H1 (cell line): ENCODE measurements around the gene ZNF385D. TPM values are rescaled to one million over a fixed set of nuclear protein-coding genes. Genes with fewer than 3 reads are reported as not detected.

Source experiments
- CTCF ChIA-PET: fragments of 300-600 bp; sonication (Branson Sonifier 250); formaldehyde crosslinking; loops from one replicate; lab custom pipeline; 2021; ENCODE audit not compliant: partially characterized antibody; lab: Charles Lee
- POLR2A ChIA-PET: fragments of 300-600 bp; sonication (Branson Sonifier 250); formaldehyde crosslinking; loops from one replicate; lab custom pipeline; 2021; ENCODE audit warnings: inconsistent platforms; ENCODE audit not compliant: partially characterized antibody; lab: Charles Lee
- DNase-seq, 2 experiments: peaks; one replicate each; pipeline versions ENCODE4 v3.0.0 to v3.0.0-alpha.2; 2010 to 2022; ENCODE audit warnings: low spot score in 2 of 2, low read depth in 1 of 2, mixed read lengths in 1 of 2
- FAIRE-seq: peaks from 2 replicates; lab custom pipeline; 2011; peaks lifted over from hg19 to GRCh38; lab: Jason Lieb, UNC
- H2AFZ ChIP-seq: 2 replicates; pipeline ENCODE4 v1.8.1; 2012; ENCODE audit warnings: low read length, inconsistent platforms
- H2AK5ac ChIP-seq: 2 replicates; pipeline ENCODE4 v1.6.1; 2013; ENCODE audit warnings: low read depth, low read length
- H2BK120ac ChIP-seq: replicated peaks from 2 replicates; pipeline ENCODE3; 2013; ENCODE audit warnings: low read depth, low read length, inconsistent platforms
- H2BK12ac ChIP-seq: 2 replicates; pipeline ENCODE4 v1.6.1; 2013; ENCODE audit warnings: low read depth, low read length
- H2BK15ac ChIP-seq: 2 replicates; pipeline ENCODE4 v1.6.1; 2013; ENCODE audit warnings: low read length
- H2BK20ac ChIP-seq: 2 replicates; pipeline ENCODE4 v1.6.1; 2013; ENCODE audit warnings: low read length
- H2BK5ac ChIP-seq: 2 replicates; pipeline ENCODE4 v1.6.1; 2013; ENCODE audit warnings: low read depth, low read length
- H3K14ac ChIP-seq: 2 replicates; pipeline ENCODE4 v1.6.1; 2013; ENCODE audit warnings: inconsistent platforms; ENCODE audit not compliant: insufficient read length
- H3K18ac ChIP-seq: 2 replicates; pipeline ENCODE4 v1.6.1; 2013; ENCODE audit warnings: low read length; ENCODE audit errors: extremely low read depth
- H3K23ac ChIP-seq: 2 replicates; pipeline ENCODE4 v1.6.1; 2013; ENCODE audit warnings: inconsistent platforms; ENCODE audit not compliant: insufficient read length
- H3K23me2 ChIP-seq: 2 replicates; pipeline ENCODE4 v1.6.1; 2013; ENCODE audit warnings: low read depth, low read length
- H3K27ac ChIP-seq: 2 replicates; pipeline ENCODE4 v1.6.1; 2011; ENCODE audit warnings: low read depth, low read length, inconsistent platforms
- H3K27me3 ChIP-seq, 4 experiments: replicated peaks in 1 of 4; 1 replicate in 1 of 4; 2 replicates in 3 of 4; pipeline versions ENCODE4 v1.6.1 to v1.8.1; 2011 to 2013; ENCODE audit warnings: low read length in 3 of 4, mild to moderate bottlenecking in 3 of 4, inconsistent platforms in 2 of 4, mixed read lengths in 2 of 4, moderate library complexity in 1 of 4; ENCODE audit not compliant: control insufficient read depth in 3 of 4, insufficient read depth in 3 of 4; ENCODE audit errors: extremely low read depth in 1 of 4
- H3K36me3 ChIP-seq, 4 experiments: 2 replicates each; pipeline versions ENCODE4 v1.6.1 to v1.8.1; 2011 to 2013; ENCODE audit warnings: mild to moderate bottlenecking in 4 of 4, low read length in 3 of 4, moderate library complexity in 2 of 4, control low read depth in 1 of 4, inconsistent platforms in 1 of 4; ENCODE audit not compliant: insufficient read depth in 4 of 4, control insufficient read depth in 2 of 4
- H3K4ac ChIP-seq: replicated peaks from 2 replicates; pipeline ENCODE3; 2013; ENCODE audit warnings: low read length, low read depth, mixed read lengths, inconsistent platforms; ENCODE audit not compliant: insufficient read length
- H3K4me1 ChIP-seq, 4 experiments: replicated peaks in 1 of 4; 1 replicate in 1 of 4; 2 replicates in 3 of 4; pipeline versions ENCODE4 v1.6.1 to v1.8.1; 2011 to 2013; ENCODE audit warnings: low read length in 3 of 4, inconsistent platforms in 2 of 4, mixed read lengths in 1 of 4; ENCODE audit not compliant: insufficient read depth in 4 of 4, control insufficient read depth in 3 of 4
- H3K4me2 ChIP-seq, 2 experiments: 2 replicates each; pipeline versions ENCODE4 v1.6.1 to v1.8.1; 2011 to 2013; ENCODE audit warnings: low read depth in 2 of 2, low read length in 2 of 2, control low read depth in 1 of 2, inconsistent platforms in 1 of 2, mild to moderate bottlenecking in 1 of 2; ENCODE audit not compliant: insufficient read depth in 1 of 2
- H3K4me3 ChIP-seq, 4 experiments: fragments of 200-600, 300-600 bp in 1 of 4; sonication (generic), shearing (Covaris generic), sonication (Bioruptor Twin) in 1 of 4; 2 replicates each; pipeline versions ENCODE4 v1.5.1 to v1.8.1; 2011 to 2016; ENCODE audit warnings: low read length in 4 of 4, low read depth in 3 of 4, control low read depth in 2 of 4, inconsistent platforms in 2 of 4, mild to moderate bottlenecking in 2 of 4, mixed read lengths in 1 of 4, moderate library complexity in 1 of 4; ENCODE audit not compliant: insufficient read depth in 2 of 4; ENCODE audit errors: extremely low read depth in 1 of 4
- H3K56ac ChIP-seq: replicated peaks from 2 replicates; pipeline ENCODE3; 2013; ENCODE audit warnings: low read depth, mild to moderate bottlenecking, mixed read lengths, low read length, inconsistent platforms; ENCODE audit not compliant: insufficient read length
- H3K79me1 ChIP-seq: 2 replicates; pipeline ENCODE4 v1.6.1; 2013; ENCODE audit warnings: low read depth, low read length, control low read depth
- H3K79me2 ChIP-seq, 2 experiments: 2 replicates each; pipeline versions ENCODE4 v1.6.1 to v1.8.1; 2012 to 2013; ENCODE audit warnings: low read length in 2 of 2, mild to moderate bottlenecking in 2 of 2, inconsistent platforms in 1 of 2; ENCODE audit not compliant: insufficient read depth in 2 of 2, control insufficient read depth in 1 of 2
- H3K9ac ChIP-seq, 4 experiments: replicated peaks in 1 of 4; 1 replicate in 1 of 4; 2 replicates in 3 of 4; pipeline versions ENCODE4 v1.6.1 to v1.8.1; 2011 to 2013; ENCODE audit warnings: low read depth in 3 of 4, low read length in 3 of 4, control low read depth in 2 of 4, mild to moderate bottlenecking in 2 of 4, moderate library complexity in 2 of 4, inconsistent platforms in 1 of 4; ENCODE audit errors: extremely low read depth in 1 of 4
- H3K9me3 ChIP-seq, 2 experiments: 2 replicates each; pipeline versions ENCODE4 v1.6.1 to v1.8.1; 2012 to 2013; ENCODE audit warnings: mild to moderate bottlenecking in 2 of 2, moderate library complexity in 2 of 2, control low read depth in 1 of 2, inconsistent platforms in 1 of 2, low read depth in 1 of 2, low read length in 1 of 2, mixed read lengths in 1 of 2; ENCODE audit not compliant: insufficient read depth in 2 of 2
- H4K20me1 ChIP-seq, 2 experiments: replicated peaks in 1 of 2; 2 replicates each; pipeline versions ENCODE3 to v1.8.1; 2011 to 2013; ENCODE audit warnings: inconsistent platforms in 2 of 2, low read length in 2 of 2, mild to moderate bottlenecking in 1 of 2; ENCODE audit not compliant: insufficient read depth in 2 of 2, control insufficient read depth in 1 of 2
- H4K5ac ChIP-seq: 2 replicates; pipeline ENCODE4 v1.6.1; 2013; ENCODE audit warnings: low read length, low read depth, mixed read lengths, inconsistent platforms; ENCODE audit not compliant: insufficient read length
- H4K8ac ChIP-seq: 2 replicates; pipeline ENCODE4 v1.8.0; 2013; ENCODE audit warnings: mild to moderate bottlenecking, moderate library complexity, low read length, inconsistent platforms; ENCODE audit not compliant: insufficient read depth; ENCODE audit errors: extremely low read depth
- H4K91ac ChIP-seq: replicated peaks from 2 replicates; pipeline ENCODE3; 2013; ENCODE audit warnings: low read length, mixed read lengths, inconsistent platforms; ENCODE audit not compliant: insufficient read length
- MAX ChIP-seq: IDR thresholded peaks from 2 replicates; pipeline ENCODE4 v1.6.1; 2012; ENCODE audit warnings: inconsistent platforms
- POLR2A ChIP-seq, 2 experiments: IDR thresholded peaks; 1 replicate in 1 of 2; 2 replicates in 1 of 2; pipeline ENCODE4 v1.6.1; 2011; ENCODE audit warnings: low read depth in 2 of 2, low read length in 2 of 2, mild to moderate bottlenecking in 2 of 2; ENCODE audit errors: control extremely low read depth in 1 of 2
- POU5F1 ChIP-seq: IDR thresholded peaks from 2 replicates; pipeline ENCODE4 v1.6.1; 2011; ENCODE audit warnings: low read depth, mild to moderate bottlenecking, low read length, moderate library complexity
- RNF2 ChIP-seq: fragments of 200-900, 300-1000 bp; sonication (generic); IDR thresholded peaks from 2 replicates; pipeline ENCODE4 v1.7.1; 2016; ENCODE audit warnings: borderline replicate concordance, low read depth, mild to moderate bottlenecking, antibody characterized with exemption, low read length; ENCODE audit not compliant: poor library complexity, severe bottlenecking; ENCODE audit errors: missing control alignments
- SIX5 ChIP-seq: IDR thresholded peaks from 2 replicates; pipeline ENCODE4 v1.6.1; 2011; ENCODE audit warnings: mild to moderate bottlenecking, low read depth, low read length
- TBP ChIP-seq: IDR thresholded peaks from 2 replicates; pipeline ENCODE4 v1.6.1; 2011; ENCODE audit warnings: low read depth, low read length, improper control_type of control experiment
- WGBS, 2 experiments: shearing (Covaris generic) in 1 of 2; methylation state at CpG; one replicate each; pipeline versions ENCODE4 v1.1.6 to v1.1.7; 2013 to 2015; ENCODE audit warnings: low lambda C conversion rate in 2 of 2, mixed read lengths in 2 of 2, inconsistent platforms in 1 of 2, low coverage in 1 of 2, missing lambda C conversion rate in 1 of 2; ENCODE audit not compliant: insufficient replicate concordance in 2 of 2, insufficient coverage in 1 of 2, insufficient read length in 1 of 2; ENCODE audit errors: extremely low coverage in 1 of 2, missing lambda C conversion rate in 1 of 2; 5-methylcytosine and 5-hydroxymethylcytosine counted together
- polyA plus RNA-seq, 7 experiments: library from polyadenylated mRNA; depleted of rRNA in 3 of 7; stranded (reverse) in 5 of 7; unstranded in 2 of 7; fragments of >200 nt in 5 of 7; fragments of 200-250 nt in 2 of 7; gene quantifications; 1 replicate in 5 of 7; 2 replicates in 1 of 7; 4 replicates in 1 of 7; pipeline versions ENCODE4 v1.2.1 to v1.2.3, GENCODE V29; 2011 to 2013; ENCODE audit warnings: missing spikeins in 2 of 7, mixed read lengths in 2 of 7
- total RNA-seq: library from RNA; stranded (reverse); fragmentation: NEBNext Ultra II Directional; extraction: Animal tissue kit (Norgen Biotek cat#: 25700); gene quantifications from 2 replicates; pipeline ENCODE4 v1.2.1, GENCODE V29; 2021

The ZNF385D gene
- total and polyA plus RNA-seq, 2 of the 8 experiments (the other 6 are each of a cell fraction or from before 2014, with no cell fraction given), result 5.9 to 10.8 TPM

GRCh38 chr3:21447476-21448151, 303.4 kb downstream of the ZNF385D start:
- WGBS, 2 experiments, result 95% methylated on average over 4 of the region's 4 CpGs; no CpG with 5 or more reads in 1 of the 2 experiments
- no peak overlapping the region for H3K14ac ChIP-seq
- no peak overlapping the region for H3K18ac ChIP-seq
- ChIA-PET CTCF (interaction anchor here (0.8 to 1.2 kb wide), 2 partner anchors 16 to 445 kb away, joined by 3 to 4 read pairs; no protein-coding TSS in a partner anchor), POLR2A (no interaction called here)
- no peak overlapping the region for H2BK20ac ChIP-seq
- H3K9me3 ChIP-seq, result no peaks in the 10 kb centered on the region
- H3K27ac ChIP-seq, result no peak overlapping the region
- H3K79me2 ChIP-seq, result no peaks in the 10 kb centered on the region
- no peak overlapping the region for H3K56ac ChIP-seq
- no peak overlapping the region for H4K91ac ChIP-seq
- TF ChIP-seq POLR2A (IDR thresholded peaks at IDR 0.05; ENCODE audit: control extremely low read depth in 1 of 2, low read depth in 2 of 2, low read length in 2 of 2), result no peak
- no peak for TF ChIP-seq MAX
- no peak for TF ChIP-seq TBP
- no peak for TF ChIP-seq SIX5
- no peak for TF ChIP-seq POU5F1
- no peak for TF ChIP-seq RNF2
- FAIRE-seq (no peak), DNase-seq (no peak)
- no peaks in the 10 kb centered on the region for H3K27me3 ChIP-seq
- no peak overlapping the region for H4K5ac ChIP-seq
- H3K9ac ChIP-seq, result no peak overlapping the region
- no peak overlapping the region for H3K4me2 ChIP-seq
- H2AFZ ChIP-seq, result no peak overlapping the region
- no peak overlapping the region for H3K23ac ChIP-seq
- H3K4me3 ChIP-seq, result no peak overlapping the region
- H3K36me3 ChIP-seq, result no peaks in the 10 kb centered on the region
- H3K4me1 ChIP-seq, result peaks cover 0 to 3% (median under 1%) of the 10 kb centered on the region in 4 experiments; a peak in 1 of 7 replicates
- no peak overlapping the region for H2BK12ac ChIP-seq
- H2BK15ac ChIP-seq, result no peak overlapping the region
- H4K8ac ChIP-seq, result no peak overlapping the region
- no peak overlapping the region for H3K4ac ChIP-seq
- H4K20me1 ChIP-seq, result no peaks in the 10 kb centered on the region
- no peak overlapping the region for H2BK120ac ChIP-seq
- no peak overlapping the region for H2BK5ac ChIP-seq
- no peaks in the 10 kb centered on the region for H3K79me1 ChIP-seq
- H2AK5ac ChIP-seq, result no peak overlapping the region
- H3K23me2 ChIP-seq, result no peaks in the 10 kb centered on the region; the same call in 1 of the 2 replicates
